Osteoblast (primary cell): Measurements from ENCODE around the gene NMU. TPM values are rescaled to one million over a fixed set of nuclear protein-coding genes. Genes with fewer than 3 reads are reported as not detected.
"Not testable (repeated sequence)": the region's sequence is repeated elsewhere in the genome, so short reads cannot be mapped to it uniquely, and the experiment has no call there.

Experiments used
- DNase-seq: peaks from one replicate; pipeline ENCODE4 v3.0.0; 2011; ENCODE audit warnings: low spot score, mixed read lengths; ENCODE audit not compliant: insufficient read length; ENCODE audit errors: missing footprints
- H2AFZ ChIP-seq: 2 replicates; pipeline ENCODE4 v1.6.0; 2011; ENCODE audit warnings: mild to moderate bottlenecking, low read length
- H3K27ac ChIP-seq: 2 replicates; pipeline ENCODE4 v1.5.1; 2011; ENCODE audit warnings: mild to moderate bottlenecking, low read depth, low read length, moderate library complexity
- H3K27me3 ChIP-seq: 2 replicates; pipeline ENCODE4 v1.6.0; 2012; ENCODE audit warnings: mild to moderate bottlenecking, control low read depth, inconsistent platforms, low read length, moderate library complexity; ENCODE audit not compliant: insufficient read depth
- H3K36me3 ChIP-seq: 2 replicates; pipeline ENCODE4 v1.5.1; 2011; ENCODE audit warnings: mild to moderate bottlenecking, low read length, control low read depth, moderate library complexity; ENCODE audit not compliant: insufficient read depth
- H3K4me1 ChIP-seq: 2 replicates; pipeline ENCODE4 v1.5.1; 2011; ENCODE audit warnings: mild to moderate bottlenecking, low read length, control low read depth, moderate library complexity; ENCODE audit not compliant: insufficient read depth
- H3K4me2 ChIP-seq: 2 replicates; pipeline ENCODE4 v1.6.0; 2011; ENCODE audit warnings: mild to moderate bottlenecking, low read length; ENCODE audit not compliant: insufficient read depth
- H3K4me3 ChIP-seq: fragments of 200-600 bp; sonication (generic); 3 replicates; pipeline ENCODE4 v1.5.1; 2012; ENCODE audit warnings: mild to moderate bottlenecking, low read length, inconsistent platforms; ENCODE audit not compliant: insufficient read depth
- H3K79me2 ChIP-seq: 2 replicates; pipeline ENCODE4 v1.6.0; 2012; ENCODE audit warnings: mild to moderate bottlenecking, low read length, control low read depth, inconsistent platforms; ENCODE audit not compliant: insufficient read depth
- H3K9me3 ChIP-seq: 2 replicates; pipeline ENCODE4 v1.5.1; 2011; ENCODE audit warnings: low read depth, low read length, control low read depth
- H4K20me1 ChIP-seq: 2 replicates; pipeline ENCODE4 v1.6.0; 2012; ENCODE audit warnings: mild to moderate bottlenecking, low read length, control low read depth; ENCODE audit not compliant: insufficient read depth
- total RNA-seq: library from RNA; depleted of rRNA; stranded (reverse); fragments of >200 nt; gene quantifications from 2 replicates; pipeline ENCODE4 v1.2.3, GENCODE V29; 2012
- TF ChIP-seq, protein P1 (sequence below): IDR thresholded peaks from 2 replicates; pipeline ENCODE4 v1.5.1; 2011; ENCODE audit warnings: mild to moderate bottlenecking, low read depth, low read length, moderate library complexity; ENCODE audit errors: extremely low read depth

The NMU gene, protein sequence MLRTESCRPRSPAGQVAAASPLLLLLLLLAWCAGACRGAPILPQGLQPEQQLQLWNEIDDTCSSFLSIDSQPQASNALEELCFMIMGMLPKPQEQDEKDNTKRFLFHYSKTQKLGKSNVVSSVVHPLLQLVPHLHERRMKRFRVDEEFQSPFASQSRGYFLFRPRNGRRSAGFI
- total RNA-seq = not detected in 2 replicates

DNA sequence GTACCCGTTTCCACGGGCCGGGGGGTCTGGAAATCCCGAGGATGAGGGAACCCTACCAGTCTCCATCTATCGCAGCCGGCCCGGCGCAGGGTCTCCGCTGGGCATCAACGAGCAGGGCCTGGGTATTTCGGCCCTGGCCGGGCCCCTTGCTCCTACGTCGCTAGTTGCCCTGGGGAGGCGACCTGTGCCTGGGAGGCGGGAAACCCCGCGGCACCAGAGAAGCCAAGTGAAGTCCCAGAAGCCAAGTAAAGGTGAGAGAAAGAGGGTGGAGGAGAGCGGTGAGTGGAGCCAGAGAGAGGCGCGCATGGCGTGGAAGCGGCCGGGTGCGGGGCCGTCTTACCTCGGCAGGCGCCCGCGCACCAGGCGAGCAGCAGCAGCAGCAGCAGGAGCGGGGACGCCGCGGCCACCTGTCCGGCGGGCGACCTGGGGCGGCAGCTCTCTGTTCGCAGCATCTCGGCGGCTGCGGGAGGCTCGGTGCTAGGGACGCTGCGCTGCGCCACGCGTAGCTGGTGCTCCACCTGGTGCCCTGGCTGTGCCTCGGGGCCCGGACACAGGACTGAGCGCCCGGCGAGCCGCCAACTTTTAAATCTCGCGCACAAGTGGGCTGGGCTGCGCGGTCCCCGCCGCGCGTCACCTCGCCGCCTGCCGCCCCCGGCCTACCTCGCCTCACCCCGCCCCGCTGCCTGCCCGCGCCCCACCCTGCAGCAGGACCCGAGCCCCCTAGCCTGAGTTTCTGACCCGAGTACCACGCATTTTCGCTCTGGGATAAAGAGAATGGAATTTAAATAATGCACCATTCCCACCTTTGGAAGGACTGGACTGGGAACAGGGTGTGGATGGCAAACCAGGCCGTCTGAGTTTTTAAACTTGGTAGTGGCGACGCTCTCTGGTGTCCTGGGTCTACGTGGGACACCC is at the start of gene NMU:
TSS of gene NMU (minus strand) at position 558 of the 915 bp plus-strand sequence. CDS start at position 452, 106 bp downstream.
- Histone ChIP-seq H3K4me2 (peak within 1 kb of the TSS; percentile 57), H3K27me3 (peaks cover 39% of the 10 kb centered on the region), H3K4me1 (no peaks in the 10 kb centered on the region), H3K4me3 (peak within 1 kb of the TSS; percentile 37), H2AFZ (no peak within 1 kb of the TSS), H3K79me2 (no peaks in the 10 kb centered on the region), H4K20me1 (no peaks in the 10 kb centered on the region), H3K36me3 (no peaks in the 10 kb centered on the region), H3K27ac (no peak within 1 kb of the TSS), H3K9me3 (no peaks in the 10 kb centered on the region)
- DNase-seq = no peak
- TF ChIP-seq, protein P1, sequence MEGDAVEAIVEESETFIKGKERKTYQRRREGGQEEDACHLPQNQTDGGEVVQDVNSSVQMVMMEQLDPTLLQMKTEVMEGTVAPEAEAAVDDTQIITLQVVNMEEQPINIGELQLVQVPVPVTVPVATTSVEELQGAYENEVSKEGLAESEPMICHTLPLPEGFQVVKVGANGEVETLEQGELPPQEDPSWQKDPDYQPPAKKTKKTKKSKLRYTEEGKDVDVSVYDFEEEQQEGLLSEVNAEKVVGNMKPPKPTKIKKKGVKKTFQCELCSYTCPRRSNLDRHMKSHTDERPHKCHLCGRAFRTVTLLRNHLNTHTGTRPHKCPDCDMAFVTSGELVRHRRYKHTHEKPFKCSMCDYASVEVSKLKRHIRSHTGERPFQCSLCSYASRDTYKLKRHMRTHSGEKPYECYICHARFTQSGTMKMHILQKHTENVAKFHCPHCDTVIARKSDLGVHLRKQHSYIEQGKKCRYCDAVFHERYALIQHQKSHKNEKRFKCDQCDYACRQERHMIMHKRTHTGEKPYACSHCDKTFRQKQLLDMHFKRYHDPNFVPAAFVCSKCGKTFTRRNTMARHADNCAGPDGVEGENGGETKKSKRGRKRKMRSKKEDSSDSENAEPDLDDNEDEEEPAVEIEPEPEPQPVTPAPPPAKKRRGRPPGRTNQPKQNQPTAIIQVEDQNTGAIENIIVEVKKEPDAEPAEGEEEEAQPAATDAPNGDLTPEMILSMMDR = no peak

DNA sequence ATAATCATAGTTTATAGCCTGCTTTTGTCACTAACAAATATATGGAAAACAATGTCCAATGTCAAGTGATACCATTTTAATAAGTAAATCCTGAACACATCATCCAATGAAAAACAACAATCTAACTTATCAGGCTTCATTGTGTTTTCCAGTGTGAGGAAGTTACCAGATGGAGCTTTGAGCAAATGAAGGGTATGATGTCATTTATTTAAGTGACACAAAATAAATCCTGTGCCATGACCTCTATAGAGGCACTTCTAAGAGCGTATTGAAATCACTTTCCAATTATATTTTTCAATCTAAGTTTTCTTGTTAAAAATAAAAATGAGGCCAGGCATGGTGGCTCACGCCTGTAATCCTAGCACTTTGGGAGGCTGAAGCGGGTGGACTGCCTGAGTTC is 48.2 kb upstream of the NMU start:
- TF ChIP-seq, protein P1 = no peak
- H3K4me2 ChIP-seq = no peak overlapping the region
- no peaks in the 10 kb centered on the region for H3K27me3 ChIP-seq
- DNase-seq = peak; percentile 23
- H3K4me3 ChIP-seq = no peak overlapping the region
- H3K27ac ChIP-seq = no peak overlapping the region
- H3K4me1 ChIP-seq = no peaks in the 10 kb centered on the region
- H4K20me1 ChIP-seq = no peaks in the 10 kb centered on the region
- H3K36me3 ChIP-seq = no peaks in the 10 kb centered on the region
- no peaks in the 10 kb centered on the region for H3K9me3 ChIP-seq
- no peak overlapping the region for H2AFZ ChIP-seq
- H3K79me2 ChIP-seq = no peaks in the 10 kb centered on the region

DNA sequence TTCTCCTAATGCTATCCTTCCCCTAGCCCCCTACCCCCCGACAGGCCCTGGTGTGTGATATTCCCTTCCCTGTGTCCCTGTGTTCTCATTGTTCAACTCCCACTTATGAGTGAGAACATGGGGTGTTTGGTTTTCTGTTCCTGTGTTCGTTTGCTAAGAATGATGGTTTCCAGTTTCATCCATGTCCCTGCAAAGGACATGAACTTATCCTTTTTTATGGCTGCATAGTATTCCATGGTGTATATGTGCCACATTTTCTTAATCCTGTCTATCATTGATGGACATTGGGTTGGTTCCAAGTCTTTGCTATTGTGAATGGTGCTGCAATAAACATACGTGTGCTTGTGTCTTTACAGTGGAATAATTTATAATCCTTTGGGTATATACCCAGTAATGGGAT is 46.7 kb upstream of the NMU start:
- not testable (repeated sequence) for H3K36me3 ChIP-seq, H3K4me1 ChIP-seq, H4K20me1 ChIP-seq, H2AFZ ChIP-seq, H3K4me2 ChIP-seq, H3K79me2 ChIP-seq, H3K4me3 ChIP-seq, H3K27ac ChIP-seq, H3K9me3 ChIP-seq, DNase-seq, H3K27me3 ChIP-seq

DNA sequence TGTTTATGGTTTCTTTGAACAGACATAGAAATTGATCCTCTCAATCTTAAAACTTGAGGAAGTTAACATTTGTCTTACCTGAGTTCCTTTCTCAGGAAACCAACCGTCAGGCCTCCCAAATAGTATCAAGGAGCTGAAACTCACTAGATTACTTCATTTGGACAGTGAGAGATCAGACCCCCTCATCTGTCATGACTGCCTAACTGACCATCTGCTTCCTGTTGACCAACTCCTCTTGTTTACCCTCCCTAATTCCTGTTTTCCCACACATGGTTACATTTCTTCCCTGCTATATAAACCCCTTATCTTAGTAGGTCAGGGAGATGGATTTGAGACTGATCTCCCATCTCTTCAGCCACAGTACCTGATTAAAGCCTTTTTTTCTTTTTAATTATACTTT is 46.2 kb upstream of the NMU start:
- no peaks in the 10 kb centered on the region for H3K36me3 ChIP-seq
- no peak for DNase-seq
- H2AFZ ChIP-seq = no peak overlapping the region
- H3K4me1 ChIP-seq = no peaks in the 10 kb centered on the region
- H4K20me1 ChIP-seq = no peaks in the 10 kb centered on the region
- no peak overlapping the region for H3K4me2 ChIP-seq
- H3K27me3 ChIP-seq = no peaks in the 10 kb centered on the region
- H3K27ac ChIP-seq = no peak overlapping the region
- TF ChIP-seq, protein P1 = no peak
- H3K9me3 ChIP-seq = no peaks in the 10 kb centered on the region
- no peaks in the 10 kb centered on the region for H3K79me2 ChIP-seq
- H3K4me3 ChIP-seq = no peak overlapping the region
